PC-3 (cell line): ENCODE measurements around the gene WDR7.

ENCODE experiments used
- EZH2 ChIP-seq: fragments of 300-600 bp; sonication (generic); IDR thresholded peaks from one replicate; pipeline ENCODE4 v1.6.1; 2017; ENCODE audit warnings: antibody characterized with exemption, mild to moderate bottlenecking, low read length; ENCODE audit not compliant: unreplicated experiment
- TF ChIP-seq, protein P1 (sequence below): fragments of 300-600 bp; sonication (generic); conservative IDR thresholded peaks from 2 replicates; pipeline ENCODE4 v1.5.1; 2017; ENCODE audit warnings: antibody characterized with exemption, low read depth, mild to moderate bottlenecking, low read length

DNA sequence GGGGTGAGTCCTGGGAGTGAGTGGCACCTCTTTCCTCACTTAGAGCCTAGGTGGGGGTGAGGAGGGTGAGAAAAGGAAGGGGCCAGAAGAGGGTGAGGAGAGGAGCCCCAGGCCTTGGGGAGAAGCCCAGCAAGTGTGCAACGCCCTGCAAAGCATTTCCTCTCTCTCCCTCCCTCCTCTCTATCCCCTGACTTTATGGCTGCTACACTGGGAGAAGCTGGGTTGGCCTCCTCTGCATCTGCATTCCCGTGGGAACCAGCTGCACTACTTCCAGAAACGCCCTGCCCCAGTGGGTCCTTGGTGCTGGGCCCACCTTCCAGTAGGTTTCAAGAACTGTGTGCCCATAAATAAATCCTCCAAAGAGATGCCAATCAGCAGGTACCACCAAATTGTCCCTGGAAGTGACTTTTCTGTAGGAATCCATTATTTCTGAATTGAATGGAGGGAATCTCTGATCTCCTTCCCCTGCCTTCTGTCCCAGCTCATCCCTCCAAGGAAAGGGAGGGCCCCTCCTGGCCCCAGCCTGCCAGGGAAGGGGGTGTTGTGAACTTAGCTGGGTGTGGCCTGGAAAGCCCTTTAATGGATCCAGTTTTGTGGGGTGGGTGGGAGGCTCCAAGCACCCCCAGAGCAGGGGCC lies 400.0 kb downstream of the WDR7 start:
- TF ChIP-seq, protein P1, sequence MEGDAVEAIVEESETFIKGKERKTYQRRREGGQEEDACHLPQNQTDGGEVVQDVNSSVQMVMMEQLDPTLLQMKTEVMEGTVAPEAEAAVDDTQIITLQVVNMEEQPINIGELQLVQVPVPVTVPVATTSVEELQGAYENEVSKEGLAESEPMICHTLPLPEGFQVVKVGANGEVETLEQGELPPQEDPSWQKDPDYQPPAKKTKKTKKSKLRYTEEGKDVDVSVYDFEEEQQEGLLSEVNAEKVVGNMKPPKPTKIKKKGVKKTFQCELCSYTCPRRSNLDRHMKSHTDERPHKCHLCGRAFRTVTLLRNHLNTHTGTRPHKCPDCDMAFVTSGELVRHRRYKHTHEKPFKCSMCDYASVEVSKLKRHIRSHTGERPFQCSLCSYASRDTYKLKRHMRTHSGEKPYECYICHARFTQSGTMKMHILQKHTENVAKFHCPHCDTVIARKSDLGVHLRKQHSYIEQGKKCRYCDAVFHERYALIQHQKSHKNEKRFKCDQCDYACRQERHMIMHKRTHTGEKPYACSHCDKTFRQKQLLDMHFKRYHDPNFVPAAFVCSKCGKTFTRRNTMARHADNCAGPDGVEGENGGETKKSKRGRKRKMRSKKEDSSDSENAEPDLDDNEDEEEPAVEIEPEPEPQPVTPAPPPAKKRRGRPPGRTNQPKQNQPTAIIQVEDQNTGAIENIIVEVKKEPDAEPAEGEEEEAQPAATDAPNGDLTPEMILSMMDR = no peak
- TF ChIP-seq EZH2 = no peak
